ENCODE data around the gene TTLL8. TPM values are rescaled to one million over a fixed set of nuclear protein-coding genes. Genes with fewer than 3 reads are reported as not detected.
"Not testable (repeated sequence)": the region's sequence is repeated elsewhere in the genome, so short reads cannot be mapped to it uniquely, and the experiment has no call there.

Gene TTLL8
- total RNA-seq, 4 donors from 2014 or later = not detected

GRCh38 chr22:50087646-50088045 lies 29.5 kb upstream of the TTLL8 start:
- ATAC-seq (ENCODE audit: low FRiP score) (no peak), DNase-seq (ENCODE audit: low spot score) (no peak)
- no peak for TF ChIP-seq CTCF (IDR thresholded peaks at IDR 0.05)

GRCh38 chr22:50086975-50087374 lies 28.9 kb upstream of the TTLL8 start:
- not testable (repeated sequence) for ATAC-seq (ENCODE audit: low FRiP score); DNase-seq (ENCODE audit: low spot score)

GRCh38 chr22:50086526-50086925 lies 28.4 kb upstream of the TTLL8 start:
- DNase-seq (ENCODE audit: low spot score) = no peak
- no peak for ATAC-seq (ENCODE audit: low FRiP score)
- no peak for TF ChIP-seq CTCF (IDR thresholded peaks at IDR 0.05)

- no peak for TF ChIP-seq CTCF (IDR thresholded peaks at IDR 0.05)
- ATAC-seq (ENCODE audit: low FRiP score) (no peak), DNase-seq (ENCODE audit: low spot score) (no peak)
Observed at GRCh38 chr22:50085211-50085972, 27.3 kb upstream of the TTLL8 start, which contains the start of gene MLC1. Gene MLC1 (minus strand): TSS chr22:50085426. CDS start chr22:50084902, 524 bp downstream.

- no peak for TF ChIP-seq CTCF (IDR thresholded peaks at IDR 0.05)
- no peak for DNase-seq (ENCODE audit: low spot score)
- ATAC-seq (ENCODE audit: low FRiP score) = no peak
Observed at GRCh38 chr22:50084614-50085021, 26.5 kb upstream of the TTLL8 start.

- ATAC-seq (ENCODE audit: low FRiP score) (no peak), DNase-seq (ENCODE audit: low spot score) (no peak)
- no peak for TF ChIP-seq CTCF (IDR thresholded peaks at IDR 0.05)
Observed at GRCh38 chr22:50084080-50084477, 26.0 kb upstream of the TTLL8 start.

- no peak for TF ChIP-seq CTCF (IDR thresholded peaks at IDR 0.05)
- no peak for DNase-seq (ENCODE audit: low spot score)
- no peak for ATAC-seq (ENCODE audit: low FRiP score)
Observed at GRCh38 chr22:50083462-50084079, 25.5 kb upstream of the TTLL8 start.
